Natural killer cell (primary cell): ENCODE results near the gene NDUFV3. TPM values are rescaled to one million over a fixed set of nuclear protein-coding genes. Genes with fewer than 3 reads are reported as not detected.

Source experiments
- ATAC-seq, 3 donors: fragments of 150-1000 bp in 2 of 3; fragments of 200-7000 bp in 1 of 3; cut with Tn5 transposase; 1 replicate in 1 of 3; 2 replicates in 2 of 3; pipeline ENCODE4 v1.10.0; 2021; ENCODE audit warnings: mild to moderate bottlenecking in 2 of 3, moderate library complexity in 2 of 3
- DNase-seq, 2 donors: peaks; one replicate each; pipeline versions ENCODE4 v3.0.0 to v3.0.0-alpha.2; 2013 to 2021; ENCODE audit warnings: mixed read lengths in 1 of 2
- H3K27ac ChIP-seq: one replicate; pipeline ENCODE4 v1.5.1; 2013; ENCODE audit warnings: mild to moderate bottlenecking, low read length
- H3K27me3 ChIP-seq: one replicate; pipeline ENCODE4 v1.6.1; 2013; ENCODE audit warnings: low read length; ENCODE audit not compliant: control insufficient read depth, insufficient read depth
- H3K36me3 ChIP-seq: one replicate; pipeline ENCODE4 v1.6.1; 2013; ENCODE audit warnings: low read length; ENCODE audit not compliant: control insufficient read depth, insufficient read depth
- H3K4me1 ChIP-seq: one replicate; pipeline ENCODE4 v1.6.1; 2013; ENCODE audit warnings: low read length; ENCODE audit not compliant: control insufficient read depth, insufficient read depth
- H3K4me3 ChIP-seq: one replicate; pipeline ENCODE4 v1.5.1; 2013; ENCODE audit warnings: low read length
- H3K9me3 ChIP-seq: one replicate; pipeline ENCODE4 v1.6.1; 2013; ENCODE audit warnings: low read length; ENCODE audit not compliant: control insufficient read depth, insufficient read depth
- H3K27ac Mint-ChIP-seq, 2 donors: one replicate each; pipeline ENCODE4 v1.8.0; 2022; ENCODE audit warnings: mild to moderate bottlenecking in 2 of 2, mixed read lengths in 2 of 2, moderate library complexity in 1 of 2
- H3K27me3 Mint-ChIP-seq, 2 donors: one replicate each; pipeline ENCODE4 v1.8.0; 2022; ENCODE audit warnings: low read depth in 2 of 2, mixed read lengths in 2 of 2
- H3K36me3 Mint-ChIP-seq: one replicate; pipeline ENCODE4 v1.8.0; 2022; ENCODE audit warnings: mixed read lengths
- H3K4me1 Mint-ChIP-seq, 2 donors: one replicate each; pipeline ENCODE4 v1.8.0; 2022; ENCODE audit warnings: mixed read lengths in 2 of 2
- H3K4me3 Mint-ChIP-seq: one replicate; pipeline ENCODE4 v1.8.0; 2022; ENCODE audit warnings: mild to moderate bottlenecking, moderate library complexity, mixed read lengths
- H3K9me3 Mint-ChIP-seq, 2 donors: one replicate each; pipeline ENCODE4 v1.8.0; 2022; ENCODE audit warnings: mixed read lengths in 2 of 2
- whole genome bisulfite sequencing: methylation state at CpG from one replicate; pipeline ENCODE4 v1.1.7; 2013; ENCODE audit warnings: missing lambda C conversion rate; ENCODE audit not compliant: insufficient coverage; 5-methylcytosine and 5-hydroxymethylcytosine counted together
- intact Hi-C: fragments of 100-400 bp; cut with micrococcal nuclease; formaldehyde crosslinking; loops from one replicate; pipeline ENCODE4 v1.14.2; 2022
- total RNA-seq, 4 donors: library from RNA; stranded (reverse); fragments of 120-200 nt in 1 of 4; gene quantifications; one replicate each; pipeline versions ENCODE4 v1.2.3 to v1.2.4, GENCODE V29; 2013 to 2022
- TF ChIP-seq, protein P1 (sequence below): fragments of 200-600 bp; IDR thresholded peaks from one replicate; pipeline ENCODE4 v1.8.0; 2022; ENCODE audit warnings: antibody characterized with exemption

NDUFV3 gene
- total RNA-seq, 3 donors from 2014 or later (not counting 1 experiment from before 2014, with no cell fraction given) = 21.8 to 25.7 (median 23.9) TPM

DNA sequence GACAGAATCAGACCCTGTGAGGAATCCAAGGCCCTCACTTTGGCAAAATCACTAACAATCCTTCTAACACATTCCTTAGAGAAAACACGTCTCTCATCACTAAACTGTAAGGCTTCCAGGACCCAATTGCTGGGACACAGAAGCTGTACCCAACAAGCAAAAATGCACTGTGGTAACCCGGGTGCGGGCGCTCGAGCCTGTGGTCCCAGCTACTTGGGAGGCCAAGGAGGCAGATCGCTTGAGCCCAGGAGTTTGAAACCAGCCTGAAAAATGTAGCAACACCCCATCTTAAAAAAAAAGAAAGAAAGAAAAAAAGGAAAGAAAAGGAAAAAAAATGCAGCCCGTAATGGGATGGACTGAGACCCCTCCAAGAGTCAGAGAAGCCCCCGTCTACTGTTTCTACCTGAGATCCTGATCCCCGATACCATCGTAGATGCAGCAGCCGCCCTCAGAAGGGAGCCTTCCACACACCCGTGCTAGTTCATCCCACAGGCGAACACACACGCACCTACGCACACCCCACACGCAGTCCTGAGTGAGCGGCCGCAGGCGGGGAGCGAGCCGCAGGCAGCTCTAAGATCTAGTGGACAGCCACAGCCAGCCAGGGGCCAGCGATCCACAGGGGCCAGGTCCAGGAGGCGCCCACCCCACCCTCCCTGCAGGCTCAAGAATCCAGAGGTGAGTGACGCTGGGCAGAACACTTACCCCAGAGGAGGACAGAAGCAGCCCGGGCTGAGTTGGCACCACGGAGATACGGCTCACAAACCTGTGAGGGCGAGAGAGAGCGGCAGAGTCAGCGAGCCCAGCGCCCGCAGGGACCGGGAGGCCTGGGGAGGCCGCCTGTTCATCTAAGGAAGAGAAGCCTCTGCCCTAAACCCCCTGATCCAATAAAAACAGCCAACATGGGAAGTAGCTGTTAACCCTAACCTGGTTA lies 33.9 kb upstream of the NDUFV3 start:
- Mint-ChIP-seq H3K4me3 (no peak overlapping the region), H3K9me3 (no peaks in the 10 kb centered on the region), H3K27ac (no peak overlapping the region), H3K36me3 (no peaks in the 10 kb centered on the region), H3K4me1 (peaks cover 0 to 8% of the 10 kb centered on the region in 2 donors), H3K27me3 (no peaks in the 10 kb centered on the region)
- no peak for DNase-seq
- TF ChIP-seq, protein P1, sequence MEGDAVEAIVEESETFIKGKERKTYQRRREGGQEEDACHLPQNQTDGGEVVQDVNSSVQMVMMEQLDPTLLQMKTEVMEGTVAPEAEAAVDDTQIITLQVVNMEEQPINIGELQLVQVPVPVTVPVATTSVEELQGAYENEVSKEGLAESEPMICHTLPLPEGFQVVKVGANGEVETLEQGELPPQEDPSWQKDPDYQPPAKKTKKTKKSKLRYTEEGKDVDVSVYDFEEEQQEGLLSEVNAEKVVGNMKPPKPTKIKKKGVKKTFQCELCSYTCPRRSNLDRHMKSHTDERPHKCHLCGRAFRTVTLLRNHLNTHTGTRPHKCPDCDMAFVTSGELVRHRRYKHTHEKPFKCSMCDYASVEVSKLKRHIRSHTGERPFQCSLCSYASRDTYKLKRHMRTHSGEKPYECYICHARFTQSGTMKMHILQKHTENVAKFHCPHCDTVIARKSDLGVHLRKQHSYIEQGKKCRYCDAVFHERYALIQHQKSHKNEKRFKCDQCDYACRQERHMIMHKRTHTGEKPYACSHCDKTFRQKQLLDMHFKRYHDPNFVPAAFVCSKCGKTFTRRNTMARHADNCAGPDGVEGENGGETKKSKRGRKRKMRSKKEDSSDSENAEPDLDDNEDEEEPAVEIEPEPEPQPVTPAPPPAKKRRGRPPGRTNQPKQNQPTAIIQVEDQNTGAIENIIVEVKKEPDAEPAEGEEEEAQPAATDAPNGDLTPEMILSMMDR = no peak
- ATAC-seq = no peak
- H3K27ac ChIP-seq = no peak overlapping the region
- intact Hi-C loops = no loop called here
- H3K36me3 ChIP-seq = peaks cover 69% of the 10 kb centered on the region
- H3K4me3 ChIP-seq = no peak overlapping the region
- 91% methylated on average over 33 of the region's 34 CpGs for WGBS
- no peaks in the 10 kb centered on the region for H3K27me3 ChIP-seq
- H3K9me3 ChIP-seq = no peaks in the 10 kb centered on the region
- H3K4me1 ChIP-seq = no peaks in the 10 kb centered on the region

- DNase-seq = no peak
- WGBS = 94% methylated on average over 6 of the region's 6 CpGs
- intact Hi-C loops = no loop called here
These were observed 33.2 kb upstream of the NDUFV3 start for GRCh38 chr21:42859891-42860230.

GRCh38 chr21:42860345-42860744 lies 32.8 kb upstream of the NDUFV3 start:
- H3K27me3 ChIP-seq = no peaks in the 10 kb centered on the region
- Mint-ChIP-seq H3K27me3 (no peaks in the 10 kb centered on the region), H3K4me3 (no peak overlapping the region), H3K27ac (no peak overlapping the region), H3K36me3 (no peaks in the 10 kb centered on the region), H3K9me3 (no peaks in the 10 kb centered on the region), H3K4me1 (peaks cover 0 to 15% of the 10 kb centered on the region in 2 donors)
- intact Hi-C loops = no loop called here
- TF ChIP-seq, protein P1 = no peak
- H3K36me3 ChIP-seq = peaks cover 59% of the 10 kb centered on the region
- no peaks in the 10 kb centered on the region for H3K9me3 ChIP-seq
- DNase-seq (no peak), ATAC-seq (no peak)
- H3K4me1 ChIP-seq = no peaks in the 10 kb centered on the region
- WGBS = 91% methylated on average over 17 of the region's 17 CpGs
- no peak overlapping the region for H3K27ac ChIP-seq
- no peak overlapping the region for H3K4me3 ChIP-seq

More at GRCh38 chr21:42859891-42860230, 33.2 kb upstream of the NDUFV3 start:
- TF ChIP-seq, protein P1 = no peak
- Mint-ChIP-seq H3K4me1 (peaks cover 0 to 14% of the 10 kb centered on the region in 2 donors), H3K9me3 (no peaks in the 10 kb centered on the region), H3K36me3 (no peaks in the 10 kb centered on the region), H3K4me3 (no peak overlapping the region), H3K27me3 (no peaks in the 10 kb centered on the region), H3K27ac (no peak overlapping the region)
- Histone ChIP-seq H3K36me3 (peaks cover 64% of the 10 kb centered on the region), H3K4me3 (no peak overlapping the region), H3K4me1 (no peaks in the 10 kb centered on the region), H3K27ac (no peak overlapping the region), H3K27me3 (no peaks in the 10 kb centered on the region), H3K9me3 (no peaks in the 10 kb centered on the region)
- no peak for ATAC-seq
